NCI-H82 treated with DMSO at 0.1 percent for 48 hours (cell line): ENCODE measurements around the gene SLC5A10.

Source experiments
- DNase-seq: peaks from one replicate; lab custom pipeline; 2025; ENCODE audit not compliant: unreplicated experiment; lab: John Stamatoyannopoulos, UW

Gene SLC5A10

DNA sequence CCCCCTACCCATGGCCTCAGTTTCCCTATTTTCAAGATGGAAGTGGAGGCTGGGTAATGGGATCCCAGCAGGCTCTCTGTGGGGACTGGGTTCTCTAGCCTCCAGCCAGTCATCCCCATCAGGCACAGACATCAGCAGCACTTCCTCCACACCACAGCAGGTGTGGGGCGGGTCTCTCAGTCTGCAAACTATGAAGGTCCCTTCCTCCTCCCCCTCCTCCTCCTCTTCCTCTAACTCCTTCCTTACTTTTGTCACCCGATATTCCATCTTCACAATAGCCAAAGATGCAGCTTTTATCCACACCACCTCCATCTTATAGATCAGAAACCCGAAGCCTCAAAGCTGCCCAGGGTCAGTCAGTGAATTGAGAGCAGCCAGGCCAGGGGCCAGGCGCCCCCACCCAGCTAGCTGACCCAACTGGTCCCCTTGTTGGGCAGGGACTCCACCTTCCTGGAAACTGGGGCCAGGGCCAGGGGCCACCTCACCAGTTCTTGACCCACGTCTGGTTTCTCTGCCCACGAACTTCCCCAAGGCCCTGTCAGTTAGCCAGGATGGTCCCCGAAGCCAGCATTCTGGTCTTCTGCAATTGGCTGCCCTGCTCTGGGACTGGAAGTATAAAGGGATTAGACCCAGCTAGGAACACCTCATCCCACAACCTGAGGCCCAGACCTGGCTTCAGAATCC, 50.1 kb downstream of the SLC5A10 start:
- no peak for DNase-seq

DNA sequence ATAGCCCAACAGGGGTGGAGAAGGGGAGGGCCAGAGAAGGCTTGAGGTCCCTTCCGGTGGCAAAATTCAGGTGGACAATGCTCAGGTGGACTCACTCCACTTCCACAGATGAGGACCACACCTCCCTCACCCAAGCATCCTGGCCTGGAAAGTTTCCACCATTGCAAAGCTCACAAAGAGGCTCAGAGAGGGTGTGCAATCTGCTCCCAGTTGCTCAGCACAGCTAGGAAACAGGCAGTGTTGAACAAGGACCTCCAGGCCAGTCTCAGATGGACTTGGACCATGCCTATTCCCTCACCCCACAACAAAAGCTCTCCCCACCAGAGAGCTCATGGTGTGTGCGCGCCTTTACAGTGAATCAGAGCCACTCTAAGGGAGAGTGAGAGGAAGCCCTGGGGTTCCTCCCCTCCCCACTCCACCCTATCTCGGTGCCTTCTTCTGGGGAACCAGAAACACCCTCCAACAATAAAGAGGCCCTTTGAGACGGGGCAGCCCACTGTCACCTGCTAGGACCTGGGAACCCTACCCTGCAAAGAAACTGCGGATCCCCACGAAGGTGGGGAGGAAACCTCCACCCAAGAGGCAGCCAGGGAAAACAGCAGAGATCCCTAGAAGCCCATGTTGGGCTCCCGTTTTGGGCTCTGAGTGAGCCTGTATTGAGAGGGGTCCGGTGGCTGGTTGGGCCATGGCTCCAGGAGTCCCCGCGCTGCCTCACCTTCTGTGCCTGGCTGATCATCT, 51.0 kb downstream of the SLC5A10 start:
- DNase-seq, result no peak

DNA sequence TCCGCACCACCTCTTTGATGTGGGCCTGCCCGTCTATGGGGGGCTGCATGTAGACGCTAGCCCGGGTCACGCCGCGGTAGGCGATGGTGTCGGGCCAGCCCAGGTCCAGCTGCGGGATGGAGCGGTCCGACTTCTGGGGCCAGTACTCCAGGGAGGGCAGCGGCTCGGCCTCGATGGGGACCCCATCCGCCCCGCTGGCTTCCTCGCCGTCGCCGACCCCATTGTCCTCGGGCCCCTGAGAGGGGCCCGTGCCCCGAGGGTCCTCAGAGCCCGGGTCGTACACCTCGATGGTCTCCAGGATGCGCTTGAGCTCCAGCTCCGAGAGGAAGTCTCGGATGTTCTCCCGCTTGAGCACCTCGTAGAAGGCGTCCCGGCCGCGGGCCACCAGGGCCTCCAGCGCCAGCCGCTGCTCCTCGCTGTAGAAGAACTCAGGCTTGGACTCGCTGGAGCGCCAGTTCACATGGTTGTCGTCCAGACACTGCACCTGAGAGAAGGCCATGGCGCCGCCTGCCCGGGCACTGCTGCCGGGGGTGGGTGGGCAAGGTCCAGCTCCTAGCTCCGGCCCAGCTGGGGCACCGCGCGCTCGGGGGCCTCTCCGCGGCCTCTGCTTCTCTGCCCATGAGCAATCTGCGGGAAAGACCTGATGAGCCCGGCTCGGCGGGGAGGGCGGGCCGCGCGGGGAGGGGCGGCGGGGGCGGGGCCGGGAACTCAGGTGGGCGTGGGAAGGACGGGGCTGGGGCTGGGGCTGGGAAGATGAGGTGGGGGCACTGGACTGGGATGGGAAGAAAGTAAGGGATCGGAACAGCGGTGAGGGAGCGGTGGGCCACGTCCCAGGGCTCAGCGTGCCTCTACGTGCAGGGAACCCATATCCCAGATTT, 51.8 kb downstream of the SLC5A10 start:
- no peak for DNase-seq

DNA sequence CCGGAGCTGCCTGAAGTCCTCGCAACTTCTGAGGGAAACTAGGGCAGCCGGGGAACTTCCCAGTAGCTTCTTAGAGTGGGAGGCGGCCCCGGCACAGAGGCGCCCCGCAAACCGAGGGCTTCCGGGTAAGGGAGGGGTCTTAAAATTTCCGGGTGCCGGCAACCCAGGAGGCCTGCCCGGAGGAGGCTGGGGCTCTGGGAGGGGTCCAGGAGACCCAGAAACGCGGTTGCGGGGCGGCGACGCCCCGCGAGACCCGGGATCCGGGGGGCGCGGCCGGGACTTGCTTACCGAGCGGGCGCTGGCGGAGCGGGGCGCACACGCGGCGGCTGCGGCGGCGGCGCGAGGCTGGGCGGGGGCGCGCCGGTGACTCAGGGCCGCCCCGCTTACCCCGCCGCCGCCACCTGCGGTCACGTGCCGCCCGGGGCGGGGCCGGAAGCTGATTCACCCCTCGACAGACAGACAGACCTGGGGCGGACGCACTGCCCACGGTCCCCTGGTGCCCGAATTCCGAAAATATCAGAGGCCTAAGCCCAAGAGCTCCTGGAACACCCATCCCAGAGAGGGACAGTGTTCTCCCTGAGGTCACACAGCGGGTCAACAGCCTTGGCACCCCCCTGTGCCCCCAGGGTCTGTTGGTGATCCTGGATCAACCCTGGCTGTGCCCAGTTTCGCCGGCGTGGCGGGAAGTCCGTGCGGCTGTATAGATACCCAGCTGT, 52.6 kb downstream of the SLC5A10 start, which contains the start of gene FAM83G:
FAM83G (minus strand) TSS at position 344 of the 716 bp plus-strand sequence. CDS start 723 bp downstream, outside the sequence.
- DNase-seq, result no peak

DNA sequence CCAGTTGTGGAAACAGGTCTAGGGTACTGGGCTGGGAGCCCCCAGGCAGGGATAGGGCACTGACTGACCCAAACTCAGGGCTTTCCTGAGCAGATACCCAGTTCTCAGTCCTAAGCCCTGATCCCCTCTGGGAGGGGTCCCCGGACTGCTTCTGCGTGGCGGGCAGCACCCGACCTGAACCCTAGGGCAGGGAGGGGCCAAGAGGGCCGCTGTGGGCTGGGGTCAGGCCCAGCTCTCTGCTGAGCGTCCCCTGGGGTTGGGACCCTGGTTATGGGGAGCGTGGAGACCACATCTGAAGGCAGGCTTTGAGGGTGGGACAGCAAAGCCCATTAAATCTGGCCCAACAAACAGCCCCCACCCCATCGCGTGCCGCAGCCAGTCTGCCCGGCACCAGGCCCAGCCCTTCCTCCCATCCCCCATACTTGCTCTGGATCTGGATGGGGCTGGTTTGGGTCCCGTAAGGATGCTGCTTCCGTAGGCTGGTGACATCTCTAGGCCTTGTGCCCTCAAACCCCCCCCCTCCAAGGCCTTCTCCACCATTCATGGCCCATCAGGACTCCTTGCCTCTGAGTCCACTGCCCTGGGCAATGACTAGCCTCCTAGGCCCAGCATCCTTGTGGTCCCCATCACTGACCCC, 53.3 kb downstream of the SLC5A10 start:
- DNase-seq, result no peak

DNA sequence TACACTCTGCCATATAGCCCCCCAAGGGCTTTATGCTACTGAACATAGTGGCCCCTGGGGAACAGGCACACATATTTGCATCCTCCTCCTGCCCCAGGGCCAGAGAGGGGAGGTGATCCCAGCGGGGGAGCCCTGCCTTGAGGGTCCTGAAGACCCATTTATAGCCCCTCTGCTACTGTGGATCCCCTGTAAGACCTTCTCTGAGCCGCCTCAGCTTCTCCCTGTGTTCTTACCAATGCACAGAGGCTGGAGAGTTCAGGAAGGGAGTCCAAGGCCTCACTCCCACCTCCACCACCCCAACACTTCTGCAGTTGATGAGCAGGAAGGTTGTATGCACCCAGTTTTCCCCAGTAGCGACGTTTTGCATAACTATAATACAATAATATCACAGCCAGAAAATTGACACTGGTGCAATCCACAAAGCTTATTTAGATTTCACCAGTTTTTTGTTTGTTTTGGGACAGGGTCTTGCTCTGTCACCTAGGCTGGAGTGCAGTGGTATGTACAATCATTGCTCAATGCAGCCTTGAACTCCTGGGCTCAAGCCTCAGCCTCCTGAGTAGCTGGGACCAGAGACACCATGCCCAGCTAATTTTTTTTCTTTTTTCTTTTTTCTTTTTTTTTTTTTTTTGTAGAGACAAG, 53.9 kb downstream of the SLC5A10 start:
- DNase-seq, result no peak

DNA sequence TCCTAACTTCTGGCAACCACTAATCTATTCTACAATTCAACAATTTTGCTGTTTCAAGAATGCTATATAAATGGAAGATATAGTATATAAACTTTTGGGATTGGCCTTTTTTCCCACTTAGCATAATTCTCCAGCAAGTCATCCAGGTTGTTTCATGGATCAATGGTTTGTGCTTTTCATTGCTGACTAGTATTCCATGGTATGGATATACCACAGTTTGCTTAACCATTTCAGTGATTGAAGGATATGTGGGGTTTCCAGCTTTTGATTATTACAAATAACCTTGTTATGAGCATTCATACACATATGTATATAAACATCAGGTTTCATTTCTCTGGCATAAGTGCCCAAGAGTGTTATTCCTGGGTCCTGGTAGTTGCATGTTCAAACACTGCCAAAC, 54.7 kb downstream of the SLC5A10 start:
- DNase-seq, result no peak

DNA sequence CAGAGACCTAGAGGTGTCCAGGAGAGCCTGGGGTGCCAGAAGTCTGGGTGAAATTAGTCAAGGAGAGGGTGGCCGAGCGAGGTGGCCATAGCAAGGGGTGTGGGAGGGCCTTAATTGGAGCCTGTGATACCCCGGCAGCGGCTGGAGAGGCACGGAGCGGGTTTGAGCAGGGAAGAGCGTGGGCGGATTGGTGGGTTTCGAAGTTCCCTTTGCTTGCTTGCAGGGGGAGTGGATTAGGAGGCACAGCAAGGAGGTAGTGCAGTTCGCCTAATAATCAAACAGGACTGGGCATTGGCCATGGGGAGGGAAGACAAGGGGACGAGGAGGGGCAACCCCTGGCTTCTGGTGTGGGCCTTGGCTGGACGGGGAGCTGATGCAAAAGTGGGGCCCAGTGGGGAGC, 58.0 kb downstream of the SLC5A10 start:
- DNase-seq, result no peak

DNA sequence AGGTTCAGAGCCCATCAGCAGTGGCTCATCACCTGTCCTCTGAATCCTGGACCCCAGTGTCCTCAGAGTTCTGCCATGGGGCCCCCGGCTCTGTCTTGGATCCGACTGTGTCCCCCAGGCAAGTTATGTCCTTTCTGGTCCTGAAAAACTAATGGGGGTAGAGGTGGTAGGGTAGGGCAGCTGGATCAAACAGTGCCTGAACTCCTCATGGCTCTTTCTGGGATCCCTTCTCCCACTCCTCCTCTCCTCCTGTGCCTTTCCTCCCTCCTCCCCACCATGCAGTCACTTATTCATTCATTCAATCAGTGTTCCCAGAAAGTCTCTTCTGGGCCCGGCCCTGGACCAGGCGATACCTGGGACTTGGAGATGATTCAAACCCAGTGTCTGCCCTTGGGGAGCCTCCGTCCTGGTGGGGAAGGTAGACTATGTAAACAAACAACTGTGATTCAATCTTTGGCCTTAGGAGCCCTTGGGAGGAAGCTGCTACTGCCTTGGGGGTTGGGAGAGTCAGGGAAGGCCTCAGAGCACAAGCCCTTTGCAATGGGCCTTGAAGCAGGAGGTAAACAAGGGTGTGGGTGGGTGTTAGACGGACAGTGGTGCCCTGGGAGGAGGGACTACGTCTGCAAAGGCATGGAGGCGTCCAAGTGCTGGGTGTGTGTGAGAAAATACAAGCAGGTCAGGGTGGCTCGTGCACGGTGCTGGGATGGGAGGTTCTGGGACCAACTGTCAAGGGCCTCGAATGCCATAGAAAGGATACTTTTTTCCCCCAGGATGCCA, 59.0 kb downstream of the SLC5A10 start:
- no peak for DNase-seq

DNA sequence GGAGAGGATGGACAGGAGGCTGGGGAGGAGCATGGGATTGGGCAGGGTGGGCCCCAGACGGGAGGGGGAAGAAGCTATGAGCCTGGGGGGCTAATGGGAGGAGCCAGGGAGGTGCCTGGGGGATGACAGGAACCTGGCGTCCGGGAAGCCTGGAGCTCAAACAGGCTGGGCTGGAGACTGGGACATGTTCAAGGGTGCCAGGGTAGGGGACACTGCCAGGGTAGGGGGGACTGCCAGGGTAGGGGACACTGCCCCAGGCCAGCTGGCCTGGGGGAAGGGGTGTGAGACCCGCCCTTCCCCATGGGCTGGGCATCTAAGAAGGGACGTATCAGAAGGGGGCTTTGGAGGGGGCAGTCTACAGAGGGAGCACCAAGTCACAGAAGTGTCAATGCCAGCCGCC, 59.6 kb downstream of the SLC5A10 start:
- DNase-seq, result no peak

DNA sequence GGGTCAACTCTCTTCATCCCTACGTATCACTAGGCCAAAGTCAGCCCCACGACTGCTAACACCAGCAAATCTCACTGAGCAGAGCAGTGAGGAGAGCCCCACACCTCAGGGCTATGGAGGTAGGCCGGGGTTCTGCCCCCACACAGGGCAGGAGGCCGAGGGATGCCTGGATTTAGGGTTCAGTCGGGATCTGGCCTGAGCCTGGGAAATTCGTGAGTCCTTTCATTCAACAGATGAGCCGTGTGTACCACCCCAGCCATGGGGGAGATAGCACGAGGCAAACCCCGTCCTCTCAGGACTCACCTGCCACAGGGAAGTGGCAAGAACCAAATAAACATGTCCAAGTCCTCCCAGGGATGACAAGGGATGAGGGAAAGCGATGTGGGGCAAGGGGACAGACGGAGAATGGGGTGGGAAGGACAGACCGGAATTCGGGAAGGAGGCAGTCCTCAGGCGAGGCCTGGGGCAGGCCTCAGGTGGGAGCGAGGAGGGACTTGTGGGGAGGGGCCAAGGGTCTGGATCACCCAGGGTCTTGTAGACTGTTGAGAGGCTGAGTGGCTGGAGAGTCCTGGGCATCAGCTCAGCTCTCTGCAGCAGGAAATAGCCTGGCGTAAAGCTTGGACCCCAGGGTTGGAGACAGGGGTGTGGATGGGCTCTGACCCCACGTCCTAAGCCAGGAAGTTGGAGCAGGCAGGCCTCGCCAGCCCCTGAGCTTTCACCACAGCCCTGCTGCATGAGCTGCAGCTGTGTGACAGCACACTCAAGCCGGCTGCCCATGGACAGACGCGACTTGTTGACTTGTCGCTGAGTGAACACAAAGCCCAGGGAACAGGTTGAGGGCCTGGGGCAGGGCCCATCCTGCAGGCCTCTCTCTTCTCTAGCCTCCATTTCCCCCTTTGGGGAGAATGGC, 60.5 kb downstream of the SLC5A10 start:
- DNase-seq, result no peak

DNA sequence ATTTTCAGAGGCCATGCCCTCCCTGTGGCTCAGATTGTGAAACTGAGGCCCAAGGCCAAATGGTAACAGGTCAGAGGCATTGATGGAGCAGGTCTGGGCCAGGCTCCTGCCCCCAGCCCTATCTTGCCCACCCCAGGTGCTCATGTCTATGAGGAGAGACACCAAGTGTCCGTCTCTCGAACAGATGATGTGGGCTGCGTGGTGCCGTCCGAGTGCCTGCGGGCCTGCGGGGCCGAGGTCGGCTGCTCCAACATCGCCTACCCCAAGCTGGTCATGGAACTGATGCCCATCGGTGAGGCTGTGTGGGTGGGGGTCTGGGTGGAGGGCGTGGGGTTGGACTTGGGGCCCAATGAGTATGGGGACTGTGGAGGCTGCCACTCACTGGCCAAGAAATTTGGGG, 61.3 kb downstream of the SLC5A10 start:
- no peak for DNase-seq

DNA sequence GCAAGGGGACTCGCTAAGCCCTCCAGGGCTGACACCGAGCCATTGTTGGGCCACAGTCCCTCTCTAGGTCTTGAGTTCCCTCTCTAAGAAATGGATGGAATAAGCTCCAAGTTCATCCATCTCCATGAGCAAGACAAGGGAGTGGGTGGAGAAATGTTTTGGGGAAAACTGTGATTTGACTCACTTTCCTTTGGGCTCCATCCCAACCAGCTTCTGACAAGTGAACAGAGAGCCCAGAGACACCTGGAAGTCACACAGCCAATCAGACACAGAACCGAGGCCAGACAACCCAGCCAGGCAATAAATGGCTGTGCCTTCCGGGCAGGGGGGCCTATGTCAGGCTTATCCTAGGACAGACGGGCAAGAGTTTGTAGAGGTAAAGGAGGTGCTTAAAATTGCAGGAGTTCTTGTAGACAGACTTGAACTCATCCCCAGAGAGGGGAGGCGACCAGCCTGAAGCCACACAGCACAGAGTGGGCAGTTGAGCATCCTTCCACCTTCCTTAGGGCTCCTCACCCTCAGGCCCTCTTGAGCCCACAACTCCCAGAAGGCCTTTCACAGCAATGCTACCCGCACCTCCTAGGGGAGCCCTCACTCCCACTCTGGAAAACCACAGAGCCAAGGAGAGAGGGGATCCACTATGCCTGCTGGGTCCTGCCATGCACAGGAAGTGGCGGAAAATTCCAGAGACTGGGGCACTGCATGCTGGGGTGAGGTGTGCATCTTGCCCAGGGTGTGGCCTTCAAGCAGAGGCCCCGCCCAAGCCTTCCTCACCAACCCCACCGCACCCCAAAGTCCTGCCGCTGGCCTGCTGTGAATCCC, 62.1 kb downstream of the SLC5A10 start:
- no peak for DNase-seq

DNA sequence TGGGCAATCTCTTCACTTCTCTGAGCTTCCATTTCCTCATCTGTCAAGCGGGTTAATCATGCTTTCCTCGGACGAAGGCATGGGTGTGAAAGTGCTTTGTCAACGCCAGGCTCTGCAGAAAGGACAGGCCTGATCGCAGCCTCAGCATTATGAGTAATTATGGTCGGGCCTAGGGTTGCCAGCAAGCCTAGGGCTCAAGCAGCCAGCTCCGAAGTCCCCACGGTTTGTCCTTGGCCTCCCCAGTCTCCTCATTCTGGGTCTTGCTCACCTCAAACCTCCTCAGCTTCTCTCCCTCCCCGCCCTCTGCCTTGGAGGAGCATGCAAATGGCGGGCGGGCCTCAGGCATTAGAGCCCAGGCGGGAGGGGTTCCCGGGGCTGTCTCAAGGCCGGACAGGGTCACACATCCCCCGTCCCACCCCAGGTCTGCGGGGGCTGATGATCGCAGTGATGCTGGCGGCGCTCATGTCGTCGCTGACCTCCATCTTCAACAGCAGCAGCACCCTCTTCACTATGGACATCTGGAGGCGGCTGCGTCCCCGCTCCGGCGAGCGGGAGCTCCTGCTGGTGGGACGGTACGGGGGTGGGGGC, 62.8 kb downstream of the SLC5A10 start:
- DNase-seq, result no peak

DNA sequence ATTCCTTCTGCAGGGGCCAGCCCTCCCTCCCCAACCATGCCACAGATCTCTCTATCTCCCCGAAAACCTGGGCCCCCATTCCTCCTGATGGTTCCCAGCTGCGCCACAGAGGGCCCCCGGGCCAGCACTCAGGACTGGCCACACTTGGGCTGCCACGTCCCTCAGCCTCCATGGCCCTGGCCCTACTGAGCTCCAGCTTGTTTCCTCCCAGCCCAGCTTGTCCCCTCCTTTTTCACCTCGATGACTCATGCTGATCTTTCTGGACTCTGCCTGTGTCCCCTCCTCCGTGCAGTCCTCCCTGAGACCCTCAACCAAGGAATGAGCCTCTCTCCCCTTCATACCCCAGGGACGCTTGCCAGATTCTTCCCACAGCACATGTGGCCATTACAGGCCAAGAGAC, 63.5 kb downstream of the SLC5A10 start:
- DNase-seq, result no peak

DNA sequence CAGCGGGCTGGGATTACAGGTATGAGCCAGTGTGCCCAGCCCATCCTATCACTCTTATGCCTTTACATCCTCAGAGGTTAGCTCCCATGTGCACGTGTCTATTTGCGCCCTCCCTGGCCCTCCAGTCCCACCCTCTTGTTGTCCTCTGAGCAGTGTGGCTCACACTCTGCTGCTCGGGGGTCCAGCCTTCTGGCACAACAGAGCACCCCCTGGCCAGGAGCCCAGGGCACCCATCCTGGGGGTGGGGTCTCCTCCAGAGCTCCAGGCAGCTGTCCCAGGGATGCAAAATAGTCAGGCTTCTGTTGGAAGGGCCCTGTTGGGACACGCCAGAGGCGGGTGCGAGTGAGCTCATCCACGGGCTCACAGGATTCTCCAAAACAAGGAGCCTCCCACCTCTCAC, 64.3 kb downstream of the SLC5A10 start:
- DNase-seq, result no peak

DNA sequence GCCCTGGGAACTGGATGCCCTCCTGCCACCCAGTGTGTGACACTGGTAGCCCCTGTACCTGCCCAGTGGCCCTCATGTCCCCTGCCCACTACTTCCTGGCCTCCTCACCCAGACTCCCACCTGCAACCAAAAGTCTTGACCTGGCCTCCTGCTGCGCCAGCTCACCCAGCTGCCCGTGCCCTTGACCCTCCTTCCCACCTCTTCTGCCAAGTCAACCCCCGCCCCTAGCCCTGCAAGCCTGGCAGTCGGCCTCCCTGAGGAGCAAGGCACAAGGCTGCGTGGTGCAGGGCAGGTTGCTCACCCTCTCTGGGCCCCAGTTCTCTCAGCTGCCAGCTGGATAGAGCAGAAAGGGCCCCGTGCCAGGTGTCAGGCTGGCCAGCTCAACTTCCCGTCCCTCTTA, 64.9 kb downstream of the SLC5A10 start:
- DNase-seq, result no peak
